Activated CD8-positive, alpha-beta memory T cell treated with anti-CD3 and anti-CD28 coated beads, Interleukin-2, amount 50 U/mL, for 24 hours (primary cell): ENCODE measurements around the gene CFAP157.
A peak's percentile ranks its signal among the peaks of the same experiment; 100 is the strongest.

ENCODE experiments used
- DNase-seq: peaks from one replicate; pipeline ENCODE4 v3.0.0-alpha.2; 2020; ENCODE audit errors: extremely low read depth

CFAP157 gene

GRCh38 chr9:127715470-127716337, 8.9 kb downstream of the CFAP157 start, which contains the start of the genes PTRH1 and TTC16:
PTRH1 (minus strand) TSS chr9:127715663; CDS start chr9:127715639, 24 bp downstream.
TTC16 (plus strand) TSS chr9:127716079; CDS start chr9:127716146, 67 bp downstream.
- peak; percentile 94 for DNase-seq

- DNase-seq = no peak
These were observed 9.6 kb downstream of the CFAP157 start for GRCh38 chr9:127716412-127716811.

- no peak for DNase-seq
These were observed 11.0 kb downstream of the CFAP157 start for GRCh38 chr9:127717766-127718165.

- DNase-seq = no peak
These were observed 13.5 kb downstream of the CFAP157 start for GRCh38 chr9:127720031-127720864.

GRCh38 chr9:127720865-127721227, 14.1 kb downstream of the CFAP157 start:
- DNase-seq = no peak

- no peak for DNase-seq
These were observed 14.6 kb downstream of the CFAP157 start for GRCh38 chr9:127721391-127721821.

GRCh38 chr9:127722055-127722745, 15.4 kb downstream of the CFAP157 start:
- DNase-seq = no peak

- DNase-seq = no peak
These were observed 16.2 kb downstream of the CFAP157 start for GRCh38 chr9:127723013-127723412.

GRCh38 chr9:127723444-127723843, 16.7 kb downstream of the CFAP157 start:
- no peak for DNase-seq

- no peak for DNase-seq
These were observed 17.2 kb downstream of the CFAP157 start for GRCh38 chr9:127724012-127724411.

- no peak for DNase-seq
These were observed 20.1 kb downstream of the CFAP157 start for GRCh38 chr9:127726871-127727270.

GRCh38 chr9:127728808-127729207, 22.0 kb downstream of the CFAP157 start:
- DNase-seq = no peak

GRCh38 chr9:127729522-127730256, 22.9 kb downstream of the CFAP157 start:
- DNase-seq = no peak

- no peak for DNase-seq
These were observed 23.5 kb downstream of the CFAP157 start for GRCh38 chr9:127730262-127730661.

GRCh38 chr9:127730799-127731410, 24.1 kb downstream of the CFAP157 start:
- no peak for DNase-seq

GRCh38 chr9:127731938-127732337, 25.1 kb downstream of the CFAP157 start:
- DNase-seq = no peak

GRCh38 chr9:127732444-127732843, 25.7 kb downstream of the CFAP157 start:
- DNase-seq = no peak

GRCh38 chr9:127733614-127734013, 26.8 kb downstream of the CFAP157 start:
- no peak for DNase-seq

- DNase-seq = no peak
These were observed 27.5 kb downstream of the CFAP157 start for GRCh38 chr9:127734247-127734746.

- DNase-seq = peak; percentile 95
These were observed 28.1 kb downstream of the CFAP157 start, which contains the start of gene TOR2A for GRCh38 chr9:127734747-127735529. TOR2A (minus strand) TSS chr9:127735294; CDS start chr9:127735270, 24 bp downstream.
